Frontal cortex (tissue), 4 donors: ENCODE data around the gene HMGB3. TPM values are rescaled to one million over a fixed set of nuclear protein-coding genes. Genes with fewer than 3 reads are reported as not detected.
A peak's percentile ranks its signal among the peaks of the same experiment; 100 is the strongest.
"Not testable (repeated sequence)": the region's sequence is repeated elsewhere in the genome, so short reads cannot be mapped to it uniquely, and the experiment has no call there.

ENCODE experiments used
- DNase-seq, 2 donors: peaks; one replicate each; pipeline ENCODE4 v3.0.0; 2012; ENCODE audit warnings: low spot score in 2 of 2
- FAIRE-seq: peaks from 2 replicates; lab custom pipeline; 2012; peaks lifted over from hg19 to GRCh38; lab: Jason Lieb, UNC
- total RNA-seq: library from RNA; depleted of rRNA; stranded (reverse); fragments of >200 nt; gene quantifications from one replicate; pipeline ENCODE4 v1.2.3, GENCODE V29; 2014
- donor health status: control.
- donor health status: control.
- donor health status: control.

Gene HMGB3
- 63.2 TPM for total RNA-seq

DNA sequence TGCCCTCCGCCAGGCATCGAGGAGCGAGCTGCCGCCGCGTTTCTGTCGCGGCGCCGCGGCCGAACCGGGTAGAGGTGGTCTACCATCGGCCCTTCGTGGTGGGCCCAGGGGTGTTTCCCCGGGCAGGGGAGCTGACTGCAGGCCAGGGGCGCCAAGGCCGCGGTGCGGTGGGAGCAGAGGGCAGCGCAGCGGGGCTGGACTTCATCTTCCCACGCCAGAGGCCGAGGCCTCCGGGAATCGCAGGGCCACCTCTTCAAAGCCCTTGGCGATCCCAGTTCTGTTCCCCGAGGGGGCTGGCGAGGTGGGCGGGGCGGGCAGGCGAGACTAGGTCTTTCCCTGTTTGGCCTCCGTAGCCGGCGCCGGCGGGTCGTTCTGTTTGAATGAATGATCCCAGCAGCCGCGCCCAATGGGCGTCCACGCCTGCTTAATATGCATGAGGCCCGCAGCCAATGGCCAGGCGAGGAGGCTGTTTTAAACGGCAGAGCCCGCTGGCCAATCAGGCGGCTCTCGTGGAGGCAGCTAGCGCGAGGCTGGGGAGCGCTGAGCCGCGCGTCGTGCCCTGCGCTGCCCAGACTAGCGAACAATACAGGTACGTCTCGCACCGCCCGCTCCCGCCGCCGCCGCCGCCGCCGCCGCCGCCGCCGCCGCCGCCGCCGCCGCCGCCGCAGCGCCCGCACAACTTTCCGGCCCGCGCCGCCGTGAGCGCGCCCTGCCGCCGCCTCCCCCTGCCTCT is at the start of gene HMGB3:
Gene HMGB3, plus strand, starts transcription at position 548 of the 733 bp plus-strand sequence. CDS start 2,265 bp downstream, outside the sequence.
- no peak for FAIRE-seq
- DNase-seq = peak; percentile 79 to 85

DNA sequence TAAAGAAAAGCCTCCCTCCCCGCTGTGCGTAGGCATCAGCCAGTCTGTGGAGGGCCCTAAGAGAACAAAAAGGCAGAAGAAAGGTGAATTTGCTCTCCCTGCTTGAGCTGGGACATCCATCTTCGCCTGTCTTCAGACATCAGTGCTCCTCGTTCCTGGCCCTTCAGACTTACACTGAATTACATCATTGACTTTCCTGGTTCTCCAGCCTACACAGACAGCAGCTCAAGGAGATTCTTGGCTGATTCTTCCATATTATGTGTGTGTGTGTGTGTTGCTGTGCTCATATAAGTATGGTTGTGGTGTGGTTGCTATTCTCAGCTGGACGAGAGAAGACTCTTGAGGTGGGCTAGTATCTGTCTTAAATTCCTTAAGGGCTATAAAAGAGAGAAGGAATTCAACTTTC is 49.2 kb upstream of the HMGB3 start:
- FAIRE-seq = no peak

DNA sequence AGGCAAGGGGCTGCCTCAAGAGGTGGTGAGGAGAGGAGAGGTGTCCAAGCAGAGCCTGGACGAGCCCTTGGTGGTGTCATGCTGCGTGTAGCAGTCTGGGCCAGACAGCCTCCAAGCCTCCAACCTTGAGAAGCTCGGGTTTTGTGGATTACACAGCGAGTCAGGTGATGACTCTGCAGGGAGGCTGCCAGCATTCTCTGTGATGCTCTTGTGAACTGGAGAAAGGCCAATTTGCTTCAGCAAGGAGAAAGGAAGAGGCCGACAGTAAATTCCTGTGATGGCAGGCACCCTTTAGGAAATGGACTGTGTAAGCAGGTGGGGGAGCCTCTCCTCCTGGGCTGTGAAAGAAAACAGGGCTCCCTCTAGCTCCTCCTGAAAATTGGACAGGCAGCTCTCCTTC is 48.7 kb upstream of the HMGB3 start:
- FAIRE-seq = no peak
- DNase-seq = peak in 1 of 2 donors; percentile 8

More for the DNA sequence above, 49.2 kb upstream of the HMGB3 start:
- DNase-seq = no peak

DNA sequence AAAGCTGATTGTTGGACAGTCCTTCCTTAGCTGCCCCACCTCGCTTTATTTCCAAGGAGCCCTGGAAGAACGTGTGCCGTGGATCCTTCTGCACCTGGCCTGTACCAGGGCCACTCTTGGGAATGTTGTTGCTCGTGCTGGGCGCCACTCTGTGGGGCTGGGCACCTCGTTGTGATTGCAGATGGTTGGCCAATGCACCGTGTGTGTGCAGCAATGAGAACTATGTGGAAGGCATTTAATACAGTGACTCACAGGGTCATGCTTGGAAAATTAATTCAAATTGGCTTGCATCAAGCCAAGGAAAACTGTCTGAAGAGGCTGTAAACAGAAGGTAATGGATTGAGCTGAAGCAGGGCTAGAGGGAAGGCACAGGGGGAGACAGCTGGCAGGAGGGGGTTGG is 47.7 kb upstream of the HMGB3 start:
- no peak for DNase-seq
- FAIRE-seq = no peak

DNA sequence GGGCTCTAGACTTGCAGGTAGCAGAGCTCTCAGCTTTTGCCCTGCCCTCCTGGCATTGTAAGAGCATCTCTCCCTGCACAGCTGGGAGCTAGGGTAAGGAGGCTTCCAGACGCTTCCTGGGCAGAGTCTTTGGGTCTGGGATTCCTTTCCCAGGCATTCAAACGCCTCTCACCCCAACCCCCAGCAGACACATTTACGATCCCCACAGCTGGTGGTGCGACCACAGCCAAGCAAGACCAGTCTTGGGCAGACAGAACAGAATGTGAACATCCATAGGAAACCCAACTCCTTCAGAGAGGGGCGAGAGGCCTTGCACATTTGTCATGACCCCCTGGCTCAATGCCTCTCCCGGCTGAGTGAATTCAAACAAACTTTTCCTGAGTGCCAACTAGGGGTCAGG is 46.6 kb upstream of the HMGB3 start:
- no peak for FAIRE-seq
- no peak for DNase-seq

DNA sequence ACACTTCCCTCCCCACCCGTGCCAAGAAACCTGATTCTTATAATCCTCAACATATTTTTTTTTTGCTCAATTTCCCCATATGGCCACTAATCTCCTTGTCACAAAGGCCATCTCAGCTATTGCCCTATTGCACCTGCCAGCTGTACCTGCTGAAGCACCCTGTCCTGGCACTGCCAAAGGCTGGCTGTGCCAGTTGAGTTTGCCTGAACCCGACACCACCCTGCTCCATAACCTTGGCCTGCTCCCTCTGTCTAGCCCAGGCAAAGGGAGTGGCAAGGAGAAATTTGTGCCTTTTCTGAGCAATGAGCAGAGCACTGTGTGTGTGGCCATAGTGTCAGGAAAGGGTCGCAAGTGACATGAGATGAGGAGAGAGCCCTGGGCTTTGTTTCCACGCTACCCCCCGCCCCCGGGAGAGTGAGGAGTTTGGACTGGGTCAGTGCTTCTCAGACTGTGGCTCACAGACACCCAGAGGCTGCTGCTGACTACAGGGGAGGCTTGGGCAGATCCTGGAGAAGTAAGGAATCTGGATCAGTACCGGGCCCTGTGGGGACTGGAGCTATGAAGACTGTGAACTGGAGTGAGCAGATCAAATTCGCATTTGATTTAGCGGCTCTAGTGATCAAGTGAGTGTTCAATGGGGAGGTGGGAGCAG is 42.2 kb upstream of the HMGB3 start:
- no peak for FAIRE-seq
- no peak for DNase-seq

DNA sequence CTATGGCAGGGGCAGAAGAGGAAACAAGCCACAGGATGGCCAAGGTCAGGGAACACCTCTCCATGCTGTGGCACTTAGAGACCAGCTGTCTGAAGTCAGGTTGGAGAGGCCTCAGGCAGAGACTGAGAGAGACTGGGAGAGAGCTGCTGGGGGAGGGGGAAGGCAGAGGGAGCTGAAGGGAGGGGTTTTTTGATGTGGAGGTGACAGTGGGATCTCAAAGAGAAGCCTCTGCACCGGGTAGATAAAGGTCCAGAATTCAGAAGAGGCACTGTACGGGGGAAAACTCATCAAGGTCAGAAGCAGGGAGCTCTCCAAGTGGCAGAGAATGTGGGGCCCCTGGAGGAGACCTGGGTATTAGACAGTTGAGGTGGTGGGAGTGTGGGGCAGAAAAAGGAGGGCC is 41.6 kb upstream of the HMGB3 start:
- FAIRE-seq (no peak), DNase-seq (no peak)

DNA sequence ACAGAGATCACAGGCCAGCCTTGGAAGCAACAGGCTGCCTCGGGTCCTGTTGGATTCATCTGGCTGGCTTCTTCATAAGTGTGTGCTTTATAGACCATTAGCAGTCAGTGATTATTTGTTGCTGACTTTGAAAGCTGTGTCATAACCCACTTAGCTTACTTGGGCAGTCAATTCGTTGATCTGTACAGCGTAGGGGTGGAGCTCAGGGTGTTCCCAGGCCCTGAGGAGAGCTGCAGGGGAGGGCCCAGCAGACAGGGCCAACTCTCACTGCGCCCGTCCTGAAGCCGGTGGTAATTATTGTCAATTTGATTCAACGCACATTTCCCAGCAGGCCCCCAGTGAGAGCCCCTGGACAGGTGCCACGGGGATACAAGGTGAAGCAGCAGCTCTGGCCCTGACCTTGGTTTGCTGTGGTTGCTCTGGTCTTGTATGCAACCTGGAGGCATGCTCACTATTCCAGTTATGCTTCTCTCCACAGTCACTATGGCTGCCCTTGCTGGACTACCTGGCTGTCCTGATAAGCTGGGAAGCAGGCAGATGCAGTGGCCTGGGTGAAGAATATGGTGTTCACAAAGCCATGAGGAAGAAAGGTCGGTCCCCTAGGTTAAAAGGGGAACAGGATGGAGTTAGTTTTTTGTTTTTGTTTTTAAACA is 40.1 kb upstream of the HMGB3 start:
- no peak for FAIRE-seq

DNA sequence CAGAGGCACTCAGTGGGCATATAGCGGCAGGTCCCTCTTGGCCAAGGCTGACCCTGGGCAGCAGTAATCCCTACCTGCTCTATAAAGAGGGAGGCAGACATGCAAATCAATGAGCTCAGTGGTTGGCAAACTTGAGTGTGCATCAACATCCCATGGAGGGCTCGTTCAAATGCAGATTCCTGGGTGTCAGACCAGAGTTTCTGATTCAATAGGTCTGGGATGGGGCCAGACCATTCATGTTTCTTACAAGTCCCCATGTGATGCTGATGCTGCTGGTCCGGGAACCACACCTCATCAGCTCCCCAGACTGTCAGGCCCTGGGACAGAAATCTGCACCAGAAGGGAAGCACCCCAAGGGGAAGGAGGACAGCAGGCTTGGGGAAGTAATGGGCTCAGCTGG is 38.9 kb upstream of the HMGB3 start:
- FAIRE-seq = no peak
- no peak for DNase-seq

More for the DNA sequence above, 40.1 kb upstream of the HMGB3 start:
- no peak for DNase-seq

DNA sequence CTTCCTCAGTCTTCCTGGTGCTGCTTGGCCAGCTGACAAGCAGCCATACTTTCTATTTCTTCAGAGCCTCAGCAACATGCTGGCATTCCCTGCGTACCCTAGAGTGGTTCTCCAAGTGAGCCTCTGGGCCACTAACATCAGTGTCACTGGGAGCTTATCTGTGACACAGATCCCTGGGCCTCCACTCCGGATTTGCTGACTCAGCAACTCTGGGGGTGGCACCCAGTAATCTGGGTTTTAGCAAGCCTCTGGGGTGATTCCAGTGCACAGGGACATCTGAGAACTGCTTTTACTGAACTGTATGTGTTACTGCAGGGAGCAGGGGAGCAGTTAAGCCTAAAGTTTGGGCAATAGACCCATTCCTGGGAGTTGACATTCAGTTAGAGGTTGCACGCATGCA is 28.2 kb upstream of the HMGB3 start:
- FAIRE-seq (no peak), DNase-seq (no peak)

DNA sequence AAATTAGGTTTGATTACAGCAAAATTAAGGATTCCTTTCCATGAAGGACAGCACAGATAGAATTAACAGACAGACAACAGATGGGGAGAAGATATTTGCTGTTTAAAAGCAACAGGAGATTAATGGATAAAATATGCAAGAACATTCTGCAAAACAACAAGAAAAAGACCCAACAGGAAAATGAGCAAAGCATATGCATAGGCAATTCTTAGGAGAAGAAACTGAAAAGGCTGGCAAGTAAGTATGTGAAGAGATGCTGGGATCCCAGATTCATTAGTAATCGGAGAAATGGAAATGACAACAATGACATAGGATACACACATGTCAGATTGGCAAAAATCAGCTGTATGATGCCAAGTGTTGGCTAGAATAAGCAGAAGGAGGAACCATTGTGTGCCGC is 27.5 kb upstream of the HMGB3 start:
- FAIRE-seq = no peak
- no peak for DNase-seq

DNA sequence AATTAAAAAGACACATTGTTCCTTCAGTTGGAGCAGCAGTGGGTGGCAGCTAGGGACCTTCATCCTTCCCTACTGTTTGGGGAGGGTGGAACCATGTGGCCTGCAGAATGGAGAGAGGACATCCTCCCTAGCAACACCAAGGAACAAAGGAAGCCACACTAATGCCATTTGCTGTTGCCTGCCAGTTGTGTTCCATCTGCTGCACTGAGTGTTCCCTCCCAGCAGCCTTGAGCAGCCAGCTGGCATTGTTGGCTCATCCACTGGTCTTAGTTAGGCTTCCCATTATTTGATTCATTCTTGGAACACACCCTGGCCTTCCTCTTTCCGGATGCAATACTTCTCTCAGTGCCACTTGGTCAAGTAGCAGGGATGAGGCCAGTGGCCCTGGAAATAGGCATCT is 25.0 kb upstream of the HMGB3 start:
- no peak for FAIRE-seq
- DNase-seq = peak in 1 of 2 donors; percentile 9

DNA sequence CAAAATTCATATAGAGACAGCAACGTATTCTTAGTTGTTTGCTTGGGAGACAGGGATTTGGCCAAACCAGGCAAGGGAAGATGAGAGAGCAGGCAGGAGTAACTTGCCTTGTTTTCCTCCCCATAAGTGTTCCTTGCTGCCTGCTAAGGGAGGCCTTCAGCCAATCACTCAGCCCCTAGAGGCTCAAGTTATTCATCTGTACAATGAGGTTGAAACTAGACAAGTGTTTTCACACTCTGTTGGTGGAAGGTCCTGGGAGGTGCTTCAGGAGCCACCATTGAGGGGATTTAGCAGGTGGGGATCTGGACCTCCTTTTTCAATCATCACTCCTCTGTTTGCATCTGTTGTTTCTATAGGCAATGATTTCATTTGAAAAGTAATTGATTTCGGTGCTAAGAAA is 23.6 kb upstream of the HMGB3 start:
- FAIRE-seq (no peak), DNase-seq (no peak)

DNA sequence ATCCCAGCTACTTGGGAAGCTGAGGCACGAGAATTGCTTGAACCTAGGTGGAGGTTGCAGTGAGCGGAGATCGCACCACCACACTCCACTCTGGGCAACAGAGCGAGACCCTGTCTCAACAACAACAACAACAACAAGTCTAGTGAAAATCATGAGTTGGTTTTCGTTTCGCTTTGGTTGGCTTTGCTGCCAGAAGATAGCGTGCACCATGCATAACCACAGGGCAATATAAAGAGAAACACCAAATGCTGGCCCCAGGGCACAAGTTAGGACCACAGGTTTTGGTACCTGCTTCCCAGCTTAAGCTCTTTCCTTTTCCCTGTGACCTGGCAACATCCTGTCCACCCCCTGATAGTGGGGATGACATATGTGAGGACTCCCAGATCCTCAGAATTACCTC is 21.5 kb upstream of the HMGB3 start:
- FAIRE-seq = no peak

DNA sequence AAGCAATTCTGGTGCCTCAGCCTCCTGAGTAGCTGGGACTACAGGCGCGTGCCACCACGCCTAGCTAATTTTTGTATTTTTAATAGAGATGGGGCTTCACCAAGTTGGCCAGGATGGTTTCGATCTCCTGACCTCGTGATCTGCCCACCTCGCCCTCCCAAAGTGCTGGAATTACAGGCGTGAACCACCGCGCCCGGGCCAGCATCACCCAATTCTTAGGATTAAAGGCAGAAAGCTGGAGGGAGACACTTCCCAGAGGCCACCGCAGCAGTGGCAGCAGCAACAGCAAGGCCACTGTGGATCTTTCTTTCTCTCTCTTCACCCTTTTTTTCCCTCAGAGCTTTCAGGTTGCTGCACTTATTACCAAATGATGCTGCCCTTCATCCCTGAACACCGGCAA is 18.7 kb upstream of the HMGB3 start:
- not testable (repeated sequence) for DNase-seq, FAIRE-seq

More for the DNA sequence above, 21.5 kb upstream of the HMGB3 start:
- DNase-seq = no peak

DNA sequence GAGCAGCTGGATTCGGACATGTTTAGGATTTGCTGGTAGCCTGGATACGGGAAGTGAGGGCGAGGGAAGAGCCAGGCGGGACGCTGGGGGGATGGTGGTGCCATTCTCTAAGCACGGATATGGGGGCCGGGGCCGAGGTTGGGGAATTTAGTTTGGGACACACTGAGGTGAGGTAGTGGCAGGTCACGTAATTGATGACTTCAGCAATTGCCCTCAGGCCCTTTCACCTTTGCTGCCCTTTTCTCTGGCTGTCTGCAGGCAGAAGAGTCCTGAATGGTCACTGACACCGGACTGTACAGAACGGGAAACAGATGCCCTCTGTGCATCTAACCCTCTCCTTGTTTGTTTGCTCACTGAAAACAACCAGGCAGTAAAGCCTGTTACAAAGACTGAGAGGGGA is 16.9 kb upstream of the HMGB3 start:
- DNase-seq (no peak), FAIRE-seq (no peak)

DNA sequence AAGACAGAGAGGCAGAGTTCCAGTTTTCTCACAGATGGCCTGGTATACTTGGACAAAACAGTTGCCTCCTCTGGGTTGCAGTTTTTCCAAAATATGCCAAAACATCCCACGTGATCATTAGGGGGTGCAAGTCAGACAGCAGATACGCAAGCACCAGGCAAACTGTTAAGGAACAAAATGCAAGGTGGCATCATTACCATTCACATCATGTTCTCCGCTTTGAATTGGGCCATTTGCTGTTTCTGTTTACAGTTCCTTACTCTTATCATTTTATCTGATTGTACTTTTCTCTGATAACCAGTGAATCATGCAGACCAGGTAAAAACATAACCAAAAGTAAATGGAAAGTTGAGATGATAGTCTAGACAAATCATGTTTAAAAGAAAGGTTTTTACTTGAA is 16.4 kb upstream of the HMGB3 start:
- FAIRE-seq (no peak), DNase-seq (no peak)

DNA sequence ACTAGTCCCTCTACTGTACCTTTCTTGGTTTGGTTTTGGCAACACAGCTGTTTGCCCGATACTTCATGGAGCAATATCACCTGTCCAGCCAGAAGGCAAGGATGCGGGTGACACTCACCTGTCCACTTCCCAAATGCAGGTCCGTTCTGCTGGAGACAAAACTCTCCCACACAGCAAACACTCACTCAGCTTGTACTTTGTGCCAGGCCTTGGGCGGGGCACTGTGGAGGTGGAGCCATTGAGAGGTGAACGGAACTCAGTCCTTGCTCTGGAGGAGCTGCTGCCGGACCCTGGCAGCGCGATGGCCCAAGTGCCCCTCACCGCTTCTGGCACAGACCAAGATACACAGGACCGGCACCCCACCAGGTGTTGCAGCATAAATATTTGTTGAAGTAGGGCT is 15.3 kb upstream of the HMGB3 start:
- FAIRE-seq (no peak), DNase-seq (no peak)

DNA sequence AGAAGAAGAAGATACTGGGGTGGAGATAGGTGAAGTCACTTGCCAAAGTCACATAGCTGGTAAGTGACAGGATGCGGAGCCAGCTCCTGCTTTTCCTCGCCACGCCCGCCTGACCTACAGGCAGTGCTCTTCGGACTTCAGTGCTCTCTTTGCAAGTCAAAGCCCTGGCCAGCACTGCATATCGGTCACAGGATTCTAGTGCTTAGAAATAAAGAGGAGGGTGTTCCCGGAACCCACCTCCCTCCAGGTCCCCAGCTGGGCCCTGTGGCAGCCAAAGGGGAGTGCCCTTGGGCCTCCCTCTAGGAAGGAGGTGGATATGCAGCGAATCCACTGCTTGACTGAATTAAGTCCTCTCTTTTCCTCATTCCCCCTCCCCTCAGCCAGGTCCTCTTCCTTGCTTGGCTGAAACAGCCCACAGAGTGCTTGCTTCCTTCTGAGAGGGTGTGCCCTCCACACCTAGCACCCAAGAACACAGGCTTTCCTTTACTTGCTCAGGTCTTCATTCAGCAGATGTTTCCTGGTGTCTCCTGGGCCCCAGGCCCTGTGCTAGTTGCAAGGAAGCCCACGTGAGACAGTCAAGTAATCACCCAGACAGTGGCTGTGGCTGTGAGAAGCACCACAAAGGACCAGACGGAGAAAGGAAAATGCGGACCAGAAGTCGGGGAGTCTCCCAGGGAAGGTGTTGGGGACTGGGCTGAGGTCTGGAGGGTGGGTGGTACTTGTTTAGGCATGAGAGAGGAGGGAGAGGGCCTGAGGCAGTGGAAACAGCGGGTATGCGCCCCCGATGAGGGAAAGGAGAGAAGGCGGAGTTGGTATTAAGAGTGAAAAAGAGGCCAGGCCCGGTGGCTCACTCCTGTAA is 14.0 kb upstream of the HMGB3 start:
- DNase-seq = no peak
- no peak for FAIRE-seq

DNA sequence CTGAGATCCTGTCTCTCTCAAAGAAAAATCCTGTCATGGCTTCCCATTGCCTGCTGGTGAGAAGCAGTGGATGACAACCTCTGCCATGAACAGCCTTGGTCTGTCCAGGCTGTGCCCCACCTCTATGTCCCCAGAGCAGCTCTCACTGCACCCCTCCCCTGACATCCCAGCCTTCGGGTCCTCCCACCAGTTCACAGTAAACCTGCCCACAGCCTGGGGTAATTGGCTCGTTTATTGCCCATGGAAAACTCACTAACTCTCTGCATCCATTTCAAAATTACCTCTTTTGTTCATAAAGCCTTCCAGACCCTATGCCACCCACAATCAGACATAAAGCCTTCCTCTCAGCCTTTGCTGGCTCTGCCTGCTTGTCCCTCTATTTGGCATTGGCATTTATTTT is 10.7 kb upstream of the HMGB3 start:
- FAIRE-seq = no peak
- DNase-seq = no peak
